Vagina (tissue), 2 donors: ENCODE measurements around the gene PDE10A. TPM values are rescaled to one million over a fixed set of nuclear protein-coding genes. Genes with fewer than 3 reads are reported as not detected.

Source experiments
- DNase-seq, 2 donors: peaks; one replicate each; pipeline ENCODE4 v3.0.0-alpha.2; 2017; ENCODE audit errors: extremely low spot score in 2 of 2
- H3K27ac ChIP-seq: fragments of 200-600 bp; sonication (generic); one replicate; pipeline ENCODE4 v1.5.1; 2019
- H3K27me3 ChIP-seq: fragments of 200-600 bp; sonication (generic); one replicate; pipeline ENCODE4 v1.5.1; 2019
- H3K36me3 ChIP-seq, 2 donors: fragments of 200-600 bp; sonication (generic); one replicate each; pipeline ENCODE4 v1.5.1; 2017 to 2019
- H3K4me1 ChIP-seq: fragments of 200-600 bp; sonication (generic); one replicate; pipeline ENCODE4 v1.5.1; 2019
- H3K4me3 ChIP-seq, 2 donors: fragments of 200-600 bp; sonication (generic); 1 replicate in 1 of 2; 2 replicates in 1 of 2; pipeline ENCODE4 v1.5.1; 2016 to 2019
- H3K9me3 ChIP-seq: fragments of 200-600 bp; sonication (generic); one replicate; pipeline ENCODE4 v1.5.1; 2019
- POLR2A ChIP-seq, 2 donors: fragments of 450-650 bp; IDR thresholded peaks; one replicate each; pipeline ENCODE4 v1.6.1; 2017; ENCODE audit warnings: antibody characterized with exemption in 2 of 2, mild to moderate bottlenecking in 2 of 2, moderate library complexity in 2 of 2
- POLR2AphosphoS5 ChIP-seq, 2 donors: sonication (generic); formaldehyde crosslinking; IDR thresholded peaks; one replicate each; pipeline ENCODE4 v1.9.0; 2017; ENCODE audit warnings: antibody characterized with exemption in 2 of 2, mild to moderate bottlenecking in 2 of 2, low read depth in 1 of 2; ENCODE audit not compliant: insufficient read depth in 1 of 2
- intact Hi-C: fragments of 100-400 bp; cut with DNase I; formaldehyde crosslinking; loops from one replicate; pipeline ENCODE4 v1.15.1; 2023
- total RNA-seq: library from RNA; depleted of rRNA; stranded (reverse); fragments of >200 nt; gene quantifications from one replicate; pipeline ENCODE4 v1.2.3, GENCODE V29; 2016
- TF ChIP-seq, protein P1 (sequence below), 3 experiments: fragments of 450-650 bp in 2 of 3; fragments of 200-600 bp in 1 of 3; sonication (generic) in 1 of 3; IDR thresholded peaks; one replicate each; pipeline ENCODE4 v1.5.1; 2017 to 2019; ENCODE audit warnings: antibody characterized with exemption in 3 of 3, mild to moderate bottlenecking in 2 of 3, moderate library complexity in 2 of 3

The PDE10A gene
- total RNA-seq, 1 donor from 2014 or later, result 15.0 TPM

DNA sequence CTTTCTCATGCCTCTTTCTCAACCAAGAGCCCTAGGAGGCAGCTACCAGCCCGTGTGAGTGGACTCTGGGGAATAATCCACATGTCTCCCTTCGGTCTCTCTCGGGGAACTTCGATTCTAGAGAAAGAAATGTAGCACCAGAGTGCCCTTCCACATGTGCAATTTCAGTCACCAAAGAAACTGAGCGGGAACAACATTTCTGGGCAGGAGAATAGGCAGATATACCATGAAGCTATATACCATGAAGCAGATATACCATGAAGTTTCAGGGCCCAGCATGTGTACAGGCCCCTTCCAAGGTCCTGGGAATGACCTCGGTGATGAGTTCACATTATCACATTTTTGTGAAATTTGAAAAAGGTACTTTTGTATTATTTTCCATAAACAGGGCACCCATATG is 60.8 kb downstream of the PDE10A start:
- TF ChIP-seq POLR2A (IDR thresholded peaks at IDR 0.05) (no peak), POLR2AphosphoS5 (IDR thresholded peaks at IDR 0.05; ENCODE audit: insufficient read depth in 1 of 2, low read depth in 1 of 2) (no peak)
- TF ChIP-seq, protein P1, sequence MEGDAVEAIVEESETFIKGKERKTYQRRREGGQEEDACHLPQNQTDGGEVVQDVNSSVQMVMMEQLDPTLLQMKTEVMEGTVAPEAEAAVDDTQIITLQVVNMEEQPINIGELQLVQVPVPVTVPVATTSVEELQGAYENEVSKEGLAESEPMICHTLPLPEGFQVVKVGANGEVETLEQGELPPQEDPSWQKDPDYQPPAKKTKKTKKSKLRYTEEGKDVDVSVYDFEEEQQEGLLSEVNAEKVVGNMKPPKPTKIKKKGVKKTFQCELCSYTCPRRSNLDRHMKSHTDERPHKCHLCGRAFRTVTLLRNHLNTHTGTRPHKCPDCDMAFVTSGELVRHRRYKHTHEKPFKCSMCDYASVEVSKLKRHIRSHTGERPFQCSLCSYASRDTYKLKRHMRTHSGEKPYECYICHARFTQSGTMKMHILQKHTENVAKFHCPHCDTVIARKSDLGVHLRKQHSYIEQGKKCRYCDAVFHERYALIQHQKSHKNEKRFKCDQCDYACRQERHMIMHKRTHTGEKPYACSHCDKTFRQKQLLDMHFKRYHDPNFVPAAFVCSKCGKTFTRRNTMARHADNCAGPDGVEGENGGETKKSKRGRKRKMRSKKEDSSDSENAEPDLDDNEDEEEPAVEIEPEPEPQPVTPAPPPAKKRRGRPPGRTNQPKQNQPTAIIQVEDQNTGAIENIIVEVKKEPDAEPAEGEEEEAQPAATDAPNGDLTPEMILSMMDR (IDR thresholded peaks at IDR 0.05), result no peak
- H3K27me3 ChIP-seq, result no peaks in the 10 kb centered on the region
- H3K9me3 ChIP-seq, result no peaks in the 10 kb centered on the region
- no peaks in the 10 kb centered on the region for H3K36me3 ChIP-seq
- no peak overlapping the region for H3K4me3 ChIP-seq
- no peak for DNase-seq
- intact Hi-C loops, result no loop called here
- no peak overlapping the region for H3K27ac ChIP-seq
- H3K4me1 ChIP-seq, result no peaks in the 10 kb centered on the region

- Histone ChIP-seq H3K4me1 (no peaks in the 10 kb centered on the region), H3K9me3 (no peaks in the 10 kb centered on the region), H3K4me3 (no peak overlapping the region), H3K27ac (no peak overlapping the region), H3K36me3 (no peaks in the 10 kb centered on the region), H3K27me3 (no peaks in the 10 kb centered on the region)
- no peak for DNase-seq
- TF ChIP-seq POLR2AphosphoS5 (IDR thresholded peaks at IDR 0.05; ENCODE audit: insufficient read depth in 1 of 2, low read depth in 1 of 2), result no peak
- no peak for TF ChIP-seq POLR2A (IDR thresholded peaks at IDR 0.05)
- TF ChIP-seq, protein P1 (IDR thresholded peaks at IDR 0.05), result no peak
- intact Hi-C loops, result no loop called here
These were observed 62.4 kb downstream of the PDE10A start for GRCh38 chr6:165600606-165601005.

DNA sequence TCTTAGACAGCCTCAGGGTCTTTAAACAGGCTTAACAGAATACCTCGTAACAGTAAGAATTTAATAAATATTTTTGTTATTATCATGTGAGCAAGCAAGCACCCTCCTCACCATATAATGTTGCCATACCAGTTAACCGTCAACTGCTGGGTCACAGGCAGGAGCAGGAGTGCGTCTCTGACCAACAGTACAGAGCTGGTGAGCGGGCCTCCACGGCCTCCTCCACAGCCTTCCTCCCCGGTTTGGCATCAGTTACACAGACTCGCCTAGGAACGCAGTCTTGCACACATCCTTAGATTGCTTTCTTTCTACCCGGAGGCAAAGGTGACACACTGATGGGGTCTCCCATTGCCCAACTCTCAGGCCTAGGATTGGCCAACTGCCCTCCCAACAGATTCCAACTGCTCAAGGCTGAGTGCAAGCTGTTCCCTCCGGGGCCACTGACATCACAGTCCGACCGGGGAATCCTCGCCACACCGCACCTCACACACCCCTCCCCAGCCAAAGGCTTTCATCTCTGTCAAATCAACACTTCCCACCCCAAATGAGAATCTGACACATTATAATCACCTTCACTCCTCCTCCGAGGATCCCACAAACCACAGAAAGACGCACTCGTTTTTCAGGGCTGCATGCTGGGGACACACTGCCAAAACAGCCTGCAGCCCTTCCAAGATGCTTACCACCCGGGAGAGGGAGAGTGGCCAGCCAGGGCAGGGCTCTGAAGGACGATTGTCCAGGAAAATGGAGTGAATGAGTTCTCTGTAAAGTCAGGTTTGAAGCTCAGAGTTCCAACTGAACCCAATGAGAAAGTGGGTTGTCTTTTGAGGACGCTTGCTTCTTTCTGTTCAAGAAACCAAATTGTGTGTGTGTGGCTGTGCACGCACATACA is 63.2 kb downstream of the PDE10A start:
- Histone ChIP-seq H3K4me3 (no peak overlapping the region), H3K27me3 (no peaks in the 10 kb centered on the region), H3K9me3 (no peaks in the 10 kb centered on the region), H3K27ac (no peak overlapping the region), H3K36me3 (no peaks in the 10 kb centered on the region), H3K4me1 (no peaks in the 10 kb centered on the region)
- intact Hi-C loops, result no loop called here
- DNase-seq, result no peak
- TF ChIP-seq, protein P1 (IDR thresholded peaks at IDR 0.05), result no peak

- DNase-seq, result no peak
- Histone ChIP-seq H3K4me3 (no peak overlapping the region), H3K4me1 (no peaks in the 10 kb centered on the region), H3K27me3 (no peaks in the 10 kb centered on the region), H3K36me3 (no peaks in the 10 kb centered on the region), H3K9me3 (no peaks in the 10 kb centered on the region), H3K27ac (no peak overlapping the region)
- intact Hi-C loops, result no loop called here
- TF ChIP-seq, protein P1 (IDR thresholded peaks at IDR 0.05), result no peak
- no peak for TF ChIP-seq POLR2A (IDR thresholded peaks at IDR 0.05)
- TF ChIP-seq POLR2AphosphoS5 (IDR thresholded peaks at IDR 0.05; ENCODE audit: insufficient read depth in 1 of 2, low read depth in 1 of 2), result no peak
These were observed 63.9 kb downstream of the PDE10A start for GRCh38 chr6:165599121-165599520.

- Histone ChIP-seq H3K4me3 (no peak overlapping the region), H3K9me3 (no peaks in the 10 kb centered on the region), H3K4me1 (no peaks in the 10 kb centered on the region), H3K36me3 (no peaks in the 10 kb centered on the region), H3K27me3 (no peaks in the 10 kb centered on the region), H3K27ac (no peak overlapping the region)
- TF ChIP-seq, protein P1 (IDR thresholded peaks at IDR 0.05), result no peak
- TF ChIP-seq POLR2AphosphoS5 (IDR thresholded peaks at IDR 0.05; ENCODE audit: insufficient read depth in 1 of 2, low read depth in 1 of 2), result no peak
- no peak for TF ChIP-seq POLR2A (IDR thresholded peaks at IDR 0.05)
- intact Hi-C loops, result no loop called here
- DNase-seq, result no peak
These were observed 65.2 kb downstream of the PDE10A start for GRCh38 chr6:165597821-165598220.
